HepG2 (cell line): ENCODE results near the gene S100A16. TPM values are rescaled to one million over a fixed set of nuclear protein-coding genes. Genes with fewer than 3 reads are reported as not detected.

Experiments used
- AKNA ChIP-seq: sonication (generic); formaldehyde crosslinking; IDR thresholded peaks from 2 replicates; pipeline ENCODE4 v1.4.0; 2020; ENCODE audit warnings: missing genetic modification reagents, borderline replicate concordance
- ARNT2 ChIP-seq: sonication (generic); formaldehyde crosslinking; IDR thresholded peaks from 2 replicates; pipeline ENCODE4 v1.8.0; 2022; ENCODE audit warnings: mild to moderate bottlenecking, low read depth, missing genetic modification reagents, moderate library complexity
- BHLHE40 ChIP-seq: IDR thresholded peaks from 2 replicates; pipeline ENCODE4 v1.6.1; 2011; ENCODE audit warnings: low read length, improper control_type of control experiment
- DRAP1 ChIP-seq: IDR thresholded peaks from 2 replicates; pipeline ENCODE4 v1.6.1; 2016; ENCODE audit warnings: missing genetic modification reagents, missing compliant biosample characterization
- EHMT2 ChIP-seq: fragments of 200-600 bp; sonication (generic); IDR thresholded peaks from 2 replicates; pipeline ENCODE4 v1.7.0; 2017; ENCODE audit warnings: antibody characterized with exemption, low read depth, low read length, borderline replicate concordance
- FOXK2 ChIP-seq: fragments of 450-650 bp; IDR thresholded peaks from 2 replicates; pipeline ENCODE4 v1.6.1; 2016
- HNF4A ChIP-seq: sonication (generic); formaldehyde crosslinking; IDR thresholded peaks from 2 replicates; pipeline ENCODE4 v1.4.0; 2020; ENCODE audit warnings: missing genetic modification reagents
- HOXA9 ChIP-seq: sonication (generic); formaldehyde crosslinking; IDR thresholded peaks from 2 replicates; pipeline ENCODE4 v1.8.1; 2022; ENCODE audit warnings: missing genetic modification reagents, mild to moderate bottlenecking, moderate library complexity, borderline replicate concordance
- KDM1A ChIP-seq: IDR thresholded peaks from 2 replicates; pipeline ENCODE4 v1.6.1; 2016; ENCODE audit warnings: missing compliant biosample characterization
- KLF6 ChIP-seq: IDR thresholded peaks from 2 replicates; pipeline ENCODE4 v1.8.0; 2016; ENCODE audit warnings: missing biosample characterization, missing genetic modification reagents
- PHF5A ChIP-seq: IDR thresholded peaks from one replicate; pipeline ENCODE4 v1.6.1; 2018; ENCODE audit warnings: low read depth, missing genetic modification reagents; ENCODE audit not compliant: unreplicated experiment
- PHF8 ChIP-seq: sonication (generic); formaldehyde crosslinking; IDR thresholded peaks from 2 replicates; pipeline ENCODE4 v1.5.0; 2020; ENCODE audit warnings: missing genetic modification reagents
- RAD21 ChIP-seq: fragments of 450-650 bp; formaldehyde crosslinking; IDR thresholded peaks from 2 replicates; pipeline ENCODE4 v1.5.0; 2020; ENCODE audit warnings: mild to moderate bottlenecking
- RFX5 ChIP-seq: IDR thresholded peaks from 2 replicates; pipeline ENCODE4 v1.6.1; 2011; ENCODE audit warnings: low read depth, low read length, improper control_type of control experiment
- SATB2 ChIP-seq: sonication (generic); formaldehyde crosslinking; IDR thresholded peaks from 2 replicates; pipeline ENCODE4 v1.5.0; 2020; ENCODE audit warnings: missing genetic modification reagents
- STAG1 ChIP-seq: sonication (generic); formaldehyde crosslinking; IDR thresholded peaks from 2 replicates; pipeline ENCODE4 v1.4.0; 2020; ENCODE audit warnings: missing genetic modification reagents
- TCF7L2 ChIP-seq: IDR thresholded peaks from 2 replicates; pipeline ENCODE4 v1.6.1; 2011; ENCODE audit warnings: mild to moderate bottlenecking, low read depth, low read length, moderate library complexity
- ZBTB2 ChIP-seq: sonication (generic); formaldehyde crosslinking; IDR thresholded peaks from 2 replicates; pipeline ENCODE4 v1.8.0; 2022; ENCODE audit warnings: low read depth, missing genetic modification reagents
- ZBTB7A ChIP-seq: sonication (generic); formaldehyde crosslinking; IDR thresholded peaks from 2 replicates; pipeline ENCODE4 v1.8.0; 2022; ENCODE audit warnings: mild to moderate bottlenecking, missing genetic modification reagents
- ZMYM4 ChIP-seq: sonication (generic); formaldehyde crosslinking; IDR thresholded peaks from 2 replicates; pipeline ENCODE4 v1.8.1; 2023; ENCODE audit warnings: mild to moderate bottlenecking, missing genetic modification reagents
- ZNF263 ChIP-seq: sonication (generic); formaldehyde crosslinking; IDR thresholded peaks from 2 replicates; pipeline ENCODE4 v1.4.0; 2020; ENCODE audit warnings: missing genetic modification reagents
- ZNF276 ChIP-seq: sonication (generic); formaldehyde crosslinking; IDR thresholded peaks from 2 replicates; pipeline ENCODE4 v1.4.0; 2020; ENCODE audit warnings: mild to moderate bottlenecking, low read depth, missing genetic modification reagents
- ZNF333 ChIP-seq: sonication (generic); formaldehyde crosslinking; IDR thresholded peaks from 2 replicates; pipeline ENCODE4 v1.4.0; 2020; ENCODE audit warnings: mild to moderate bottlenecking, missing genetic modification reagents, borderline replicate concordance
- ZNF891 ChIP-seq: sonication (generic); formaldehyde crosslinking; IDR thresholded peaks from 2 replicates; pipeline ENCODE4 v1.5.0; 2020; ENCODE audit warnings: mild to moderate bottlenecking, missing genetic modification reagents
- polyA plus RNA-seq, 8 experiments: library from polyadenylated mRNA; depleted of rRNA in 3 of 8; stranded (reverse) in 7 of 8; unstranded in 1 of 8; fragments of >200 nt; fragmentation: Illumina TruSeq in 4 of 8; extraction: Trizol in 4 of 8; gene quantifications; 2 replicates each; pipeline versions ENCODE4 v1.2.1 to v1.2.3, GENCODE V29; 2011 to 2016; ENCODE audit warnings: low read depth in 4 of 8, missing spikeins in 1 of 8, mixed read lengths in 1 of 8; ENCODE audit not compliant: insufficient read depth in 1 of 8
- total RNA-seq, 5 experiments: library from RNA; depleted of rRNA; stranded (reverse); fragments of >200 nt; fragmentation: Illumina TruSeq; extraction: Trizol; gene quantifications; 2 replicates each; pipeline ENCODE4 v1.2.3, GENCODE V29; 2016; ENCODE audit warnings: low read depth in 1 of 5

S100A16 gene
- total and polyA plus RNA-seq, 2 of the 13 experiments (the other 11 are each of a cell fraction or from before 2014, with no cell fraction given) = 46.0 to 195 TPM

GRCh38 chr1:153572569-153573015 is 40.3 kb downstream of the S100A16 start (continued):
- TF ChIP-seq AKNA (CRISPR knock-in tag) = no peak
- no peak for TF ChIP-seq SATB2
- no peak for TF ChIP-seq TCF7L2
- no peak for TF ChIP-seq KDM1A
- TF ChIP-seq PHF5A (CRISPR knock-in tag) = no peak
- TF ChIP-seq ZNF276 (CRISPR knock-in tag) = no peak
- TF ChIP-seq ZBTB7A (CRISPR knock-in tag) = no peak
- no peak for TF ChIP-seq DRAP1
- TF ChIP-seq EHMT2 = no peak
- TF ChIP-seq ZBTB2 (CRISPR knock-in tag) = no peak
- no peak for TF ChIP-seq HOXA9 (CRISPR knock-in tag)
- TF ChIP-seq FOXK2 = no peak
- peak; percentile 30; the same call in 1 of the 2 replicates for TF ChIP-seq BHLHE40
- TF ChIP-seq HNF4A = no peak
- no peak for TF ChIP-seq KLF6 (CRISPR knock-in tag)
- TF ChIP-seq STAG1 (CRISPR knock-in tag) = peak; percentile 96
- 0 out of 2 replicates have a peak, but pooled peaks have one; percentile 9 for TF ChIP-seq PHF8 (CRISPR knock-in tag)
- no peak for TF ChIP-seq ZNF263 (CRISPR knock-in tag)
- peak; percentile 81 for TF ChIP-seq RAD21 (CRISPR knock-in tag)
- no peak for TF ChIP-seq ZMYM4 (CRISPR knock-in tag)
- no peak for TF ChIP-seq RFX5
- TF ChIP-seq ARNT2 (CRISPR knock-in tag) = no peak
- TF ChIP-seq ZNF333 (CRISPR knock-in tag) = no peak
- TF ChIP-seq ZNF891 (CRISPR knock-in tag) = no peak
